Liver (tissue), 9 donors: ENCODE results near the gene SWI5. TPM values are rescaled to one million over a fixed set of nuclear protein-coding genes. Genes with fewer than 3 reads are reported as not detected.

Experiments
- DNase-seq: peaks from one replicate; pipeline ENCODE4 v3.0.0-alpha.2; 2017; ENCODE audit warnings: low spot score
- H3K27ac ChIP-seq, 2 donors: one replicate each; pipeline ENCODE4 v1.7.0; 2013; ENCODE audit warnings: inconsistent platforms in 2 of 2, low read length in 2 of 2, control low read depth in 1 of 2, low read depth in 1 of 2, mild to moderate bottlenecking in 1 of 2
- H3K27me3 ChIP-seq, 4 donors: one replicate each; pipeline versions ENCODE4 v1.6.1 to v1.7.0; 2013; ENCODE audit warnings: low read length in 3 of 4, inconsistent platforms in 1 of 4, mild to moderate bottlenecking in 1 of 4, moderate library complexity in 1 of 4; ENCODE audit not compliant: control insufficient read depth in 4 of 4, insufficient read depth in 4 of 4
- H3K36me3 ChIP-seq, 4 donors: one replicate each; pipeline versions ENCODE4 v1.6.1 to v1.7.0; 2013; ENCODE audit warnings: low read length in 3 of 4, mild to moderate bottlenecking in 3 of 4, low read depth in 1 of 4, moderate library complexity in 1 of 4; ENCODE audit not compliant: control insufficient read depth in 4 of 4, insufficient read depth in 3 of 4
- H3K4me1 ChIP-seq, 4 donors: one replicate each; pipeline versions ENCODE4 v1.6.1 to v1.7.0; 2013; ENCODE audit warnings: low read length in 3 of 4, mild to moderate bottlenecking in 3 of 4, moderate library complexity in 1 of 4; ENCODE audit not compliant: control insufficient read depth in 4 of 4, insufficient read depth in 4 of 4
- H3K4me3 ChIP-seq, 3 donors: one replicate each; pipeline versions ENCODE4 v1.6.1 to v1.7.0; 2013; ENCODE audit warnings: low read length in 3 of 3, control low read depth in 1 of 3, low read depth in 1 of 3, mild to moderate bottlenecking in 1 of 3
- H3K9ac ChIP-seq, 2 donors: one replicate each; pipeline ENCODE4 v1.7.0; 2013; ENCODE audit warnings: low read length in 2 of 2, mild to moderate bottlenecking in 2 of 2, moderate library complexity in 2 of 2, control low read depth in 1 of 2, low read depth in 1 of 2
- H3K9me3 ChIP-seq, 4 donors: one replicate each; pipeline versions ENCODE4 v1.6.1 to v1.7.0; 2013; ENCODE audit warnings: low read length in 3 of 4; ENCODE audit not compliant: control insufficient read depth in 4 of 4
- EGR1 ChIP-seq, 2 donors: IDR thresholded peaks; 2 replicates each; pipeline ENCODE4 v1.6.1; 2016 to 2018; ENCODE audit warnings: antibody characterized with exemption in 2 of 2, low read depth in 2 of 2
- FOXA1 ChIP-seq: IDR thresholded peaks from 2 replicates; pipeline ENCODE4 v1.6.1; 2016; ENCODE audit warnings: antibody characterized with exemption
- FOXA2 ChIP-seq: IDR thresholded peaks from 2 replicates; pipeline ENCODE4 v1.6.1; 2016; ENCODE audit warnings: antibody characterized with exemption
- GABPA ChIP-seq, 2 donors: IDR thresholded peaks in 1 of 2; conservative IDR thresholded peaks in 1 of 2; 2 replicates each; pipeline ENCODE4 v1.6.1; 2016; ENCODE audit warnings: antibody characterized with exemption in 2 of 2, mild to moderate bottlenecking in 1 of 2, moderate library complexity in 1 of 2
- HNF4A ChIP-seq, 2 donors: conservative IDR thresholded peaks; 2 replicates each; pipeline ENCODE4 v1.6.1; 2016; ENCODE audit warnings: antibody characterized with exemption in 2 of 2, mild to moderate bottlenecking in 2 of 2
- HNF4G ChIP-seq: IDR thresholded peaks from 2 replicates; pipeline ENCODE4 v1.6.1; 2016; ENCODE audit warnings: antibody characterized with exemption
- JUND ChIP-seq, 2 donors: IDR thresholded peaks; 2 replicates each; pipeline ENCODE4 v1.6.1; 2016; ENCODE audit warnings: antibody characterized with exemption in 2 of 2
- NR2F2 ChIP-seq: IDR thresholded peaks from 2 replicates; pipeline ENCODE4 v1.6.1; 2016; ENCODE audit warnings: antibody characterized with exemption
- RAD21 ChIP-seq, 2 donors: IDR thresholded peaks; 2 replicates each; pipeline ENCODE4 v1.6.1; 2016; ENCODE audit warnings: antibody characterized with exemption in 2 of 2, mild to moderate bottlenecking in 2 of 2
- RXRA ChIP-seq, 2 donors: IDR thresholded peaks; 2 replicates each; pipeline ENCODE4 v1.6.1; 2017 to 2018; ENCODE audit warnings: antibody characterized with exemption in 2 of 2, mild to moderate bottlenecking in 1 of 2
- SP1 ChIP-seq: IDR thresholded peaks from 2 replicates; pipeline ENCODE4 v1.6.1; 2018; ENCODE audit warnings: antibody characterized with exemption, mild to moderate bottlenecking
- TAF1 ChIP-seq: conservative IDR thresholded peaks from 2 replicates; pipeline ENCODE4 v1.6.1; 2016; ENCODE audit warnings: antibody characterized with exemption, mild to moderate bottlenecking
- YY1 ChIP-seq: IDR thresholded peaks from 2 replicates; pipeline ENCODE4 v1.6.1; 2016; ENCODE audit warnings: antibody characterized with exemption, mild to moderate bottlenecking
- WGBS: extraction: QIAGEN DNeasy Blood & Tissue Kit; methylation state at CpG from one replicate; pipeline ENCODE4 v1.1.7; 2013; 5-methylcytosine and 5-hydroxymethylcytosine counted together
- polyA plus RNA-seq, 2 donors: library from polyadenylated mRNA; stranded (reverse) in 1 of 2; unstranded in 1 of 2; fragments of 200-250 nt in 1 of 2; fragments of >200 nt in 1 of 2; fragmentation: Nextera tagmentation in 1 of 2; extraction: Ambion mirVana in 1 of 2; gene quantifications; one replicate each; pipeline versions ENCODE4 v1.2.1 to v1.2.3, GENCODE V29; 2013 to 2015
- total RNA-seq, 2 donors: library from RNA; depleted of rRNA; stranded (reverse); fragments of >200 nt; gene quantifications; one replicate each; pipeline ENCODE4 v1.2.3, GENCODE V29; 2014
- TF ChIP-seq, protein P1 (sequence below): fragments of 150-350 bp; IDR thresholded peaks from 2 replicates; pipeline ENCODE4 v1.5.1; 2017; ENCODE audit warnings: improper control_type of control experiment, low read depth, low read length; ENCODE audit not compliant: missing input control
- TF ChIP-seq, protein P2 (sequence below): IDR thresholded peaks from 2 replicates; pipeline ENCODE4 v1.6.1; 2016; ENCODE audit warnings: antibody characterized with exemption
- TF ChIP-seq, protein P3 (sequence below): IDR thresholded peaks from 2 replicates; pipeline ENCODE4 v1.6.1; 2016; ENCODE audit warnings: antibody characterized with exemption
- TF ChIP-seq, protein P4 (sequence below): IDR thresholded peaks from 2 replicates; pipeline ENCODE4 v1.6.1; 2016; ENCODE audit warnings: antibody characterized with exemption, mild to moderate bottlenecking
- TF ChIP-seq, protein P5 (sequence below): IDR thresholded peaks from 2 replicates; pipeline ENCODE4 v1.6.1; 2016; ENCODE audit warnings: antibody characterized with exemption
- donor health status: healthy.
- donor health status: healthy.
- donor health status: healthy.
- donor health status: healthy.
- donor health status: healthy.

Gene SWI5
- total and polyA plus RNA-seq, 4 donors, result 10.7 to 34.0 (median 16.2) TPM

DNA sequence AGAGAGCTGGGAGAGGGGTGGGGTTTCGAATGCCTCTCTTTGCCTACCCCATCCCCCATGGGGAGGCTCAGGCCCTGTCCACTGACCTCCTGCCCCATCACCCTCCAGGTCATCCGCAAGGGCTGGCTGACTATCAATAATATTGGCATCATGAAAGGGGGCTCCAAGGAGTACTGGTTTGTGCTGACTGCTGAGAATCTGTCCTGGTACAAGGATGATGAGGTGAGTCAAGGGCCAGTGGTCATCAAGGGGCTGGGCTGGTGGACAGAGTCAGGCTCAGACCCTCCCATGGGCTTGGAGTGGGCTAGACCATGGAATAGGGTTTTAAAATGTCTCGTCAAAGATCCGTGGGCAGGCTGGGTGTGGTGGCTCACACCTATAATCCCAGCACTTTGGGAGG is 34.0 kb upstream of the SWI5 start (continued):
- TF ChIP-seq FOXA1 (no peak), HNF4G (no peak), RXRA (IDR thresholded peaks at IDR 0.05) (no peak)
- TF ChIP-seq, protein P1, sequence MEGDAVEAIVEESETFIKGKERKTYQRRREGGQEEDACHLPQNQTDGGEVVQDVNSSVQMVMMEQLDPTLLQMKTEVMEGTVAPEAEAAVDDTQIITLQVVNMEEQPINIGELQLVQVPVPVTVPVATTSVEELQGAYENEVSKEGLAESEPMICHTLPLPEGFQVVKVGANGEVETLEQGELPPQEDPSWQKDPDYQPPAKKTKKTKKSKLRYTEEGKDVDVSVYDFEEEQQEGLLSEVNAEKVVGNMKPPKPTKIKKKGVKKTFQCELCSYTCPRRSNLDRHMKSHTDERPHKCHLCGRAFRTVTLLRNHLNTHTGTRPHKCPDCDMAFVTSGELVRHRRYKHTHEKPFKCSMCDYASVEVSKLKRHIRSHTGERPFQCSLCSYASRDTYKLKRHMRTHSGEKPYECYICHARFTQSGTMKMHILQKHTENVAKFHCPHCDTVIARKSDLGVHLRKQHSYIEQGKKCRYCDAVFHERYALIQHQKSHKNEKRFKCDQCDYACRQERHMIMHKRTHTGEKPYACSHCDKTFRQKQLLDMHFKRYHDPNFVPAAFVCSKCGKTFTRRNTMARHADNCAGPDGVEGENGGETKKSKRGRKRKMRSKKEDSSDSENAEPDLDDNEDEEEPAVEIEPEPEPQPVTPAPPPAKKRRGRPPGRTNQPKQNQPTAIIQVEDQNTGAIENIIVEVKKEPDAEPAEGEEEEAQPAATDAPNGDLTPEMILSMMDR, result no peak
- TF ChIP-seq, protein P2, sequence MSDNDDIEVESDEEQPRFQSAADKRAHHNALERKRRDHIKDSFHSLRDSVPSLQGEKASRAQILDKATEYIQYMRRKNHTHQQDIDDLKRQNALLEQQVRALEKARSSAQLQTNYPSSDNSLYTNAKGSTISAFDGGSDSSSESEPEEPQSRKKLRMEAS, result no peak

DNA sequence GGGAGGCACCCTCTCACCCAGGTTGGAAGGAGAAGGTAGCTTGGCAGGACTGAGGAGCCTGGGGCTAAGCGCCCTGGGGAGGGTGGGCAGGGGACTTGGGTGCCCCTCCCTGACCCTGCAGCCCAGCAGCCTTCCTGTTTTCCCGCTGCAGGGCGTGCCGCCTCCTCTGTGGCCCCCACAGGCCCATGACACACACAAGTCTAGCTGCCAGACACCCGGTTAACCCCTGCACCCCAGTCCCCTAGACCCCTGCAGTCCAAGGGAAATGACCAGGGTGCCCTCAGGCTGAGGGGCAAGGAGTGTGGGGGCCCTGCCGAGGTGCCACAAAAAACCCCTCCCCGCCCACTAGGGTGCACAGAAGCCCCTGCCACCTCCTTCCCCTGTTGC is 33.3 kb upstream of the SWI5 start:
- H3K27ac ChIP-seq, result no peak overlapping the region
- no peak for DNase-seq

More for the DNA sequence above, 33.3 kb upstream of the SWI5 start:
- TF ChIP-seq, protein P1, result no peak
- TF ChIP-seq, protein P2, result no peak
- no peak for TF ChIP-seq JUND (IDR thresholded peaks at IDR 0.05)
- no peak for TF ChIP-seq GABPA (IDR thresholded peaks at IDR 0.05 in 1 of 2, conservative IDR thresholded peaks at IDR 0.05 in 1 of 2)
- TF ChIP-seq, protein P3, sequence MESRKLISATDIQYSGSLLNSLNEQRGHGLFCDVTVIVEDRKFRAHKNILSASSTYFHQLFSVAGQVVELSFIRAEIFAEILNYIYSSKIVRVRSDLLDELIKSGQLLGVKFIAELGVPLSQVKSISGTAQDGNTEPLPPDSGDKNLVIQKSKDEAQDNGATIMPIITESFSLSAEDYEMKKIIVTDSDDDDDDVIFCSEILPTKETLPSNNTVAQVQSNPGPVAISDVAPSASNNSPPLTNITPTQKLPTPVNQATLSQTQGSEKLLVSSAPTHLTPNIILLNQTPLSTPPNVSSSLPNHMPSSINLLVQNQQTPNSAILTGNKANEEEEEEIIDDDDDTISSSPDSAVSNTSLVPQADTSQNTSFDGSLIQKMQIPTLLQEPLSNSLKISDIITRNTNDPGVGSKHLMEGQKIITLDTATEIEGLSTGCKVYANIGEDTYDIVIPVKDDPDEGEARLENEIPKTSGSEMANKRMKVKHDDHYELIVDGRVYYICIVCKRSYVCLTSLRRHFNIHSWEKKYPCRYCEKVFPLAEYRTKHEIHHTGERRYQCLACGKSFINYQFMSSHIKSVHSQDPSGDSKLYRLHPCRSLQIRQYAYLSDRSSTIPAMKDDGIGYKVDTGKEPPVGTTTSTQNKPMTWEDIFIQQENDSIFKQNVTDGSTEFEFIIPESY, result no peak
- no peak for TF ChIP-seq NR2F2
- no peak for TF ChIP-seq FOXA2
- TF ChIP-seq RAD21 (IDR thresholded peaks at IDR 0.05), result no peak
- TF ChIP-seq HNF4A (conservative IDR thresholded peaks at IDR 0.05), result no peak
- TF ChIP-seq EGR1 (IDR thresholded peaks at IDR 0.05; ENCODE audit: low read depth in 2 of 2), result no peak
- no peak for TF ChIP-seq FOXA1
- TF ChIP-seq RXRA (IDR thresholded peaks at IDR 0.05), result no peak
- TF ChIP-seq, protein P4, sequence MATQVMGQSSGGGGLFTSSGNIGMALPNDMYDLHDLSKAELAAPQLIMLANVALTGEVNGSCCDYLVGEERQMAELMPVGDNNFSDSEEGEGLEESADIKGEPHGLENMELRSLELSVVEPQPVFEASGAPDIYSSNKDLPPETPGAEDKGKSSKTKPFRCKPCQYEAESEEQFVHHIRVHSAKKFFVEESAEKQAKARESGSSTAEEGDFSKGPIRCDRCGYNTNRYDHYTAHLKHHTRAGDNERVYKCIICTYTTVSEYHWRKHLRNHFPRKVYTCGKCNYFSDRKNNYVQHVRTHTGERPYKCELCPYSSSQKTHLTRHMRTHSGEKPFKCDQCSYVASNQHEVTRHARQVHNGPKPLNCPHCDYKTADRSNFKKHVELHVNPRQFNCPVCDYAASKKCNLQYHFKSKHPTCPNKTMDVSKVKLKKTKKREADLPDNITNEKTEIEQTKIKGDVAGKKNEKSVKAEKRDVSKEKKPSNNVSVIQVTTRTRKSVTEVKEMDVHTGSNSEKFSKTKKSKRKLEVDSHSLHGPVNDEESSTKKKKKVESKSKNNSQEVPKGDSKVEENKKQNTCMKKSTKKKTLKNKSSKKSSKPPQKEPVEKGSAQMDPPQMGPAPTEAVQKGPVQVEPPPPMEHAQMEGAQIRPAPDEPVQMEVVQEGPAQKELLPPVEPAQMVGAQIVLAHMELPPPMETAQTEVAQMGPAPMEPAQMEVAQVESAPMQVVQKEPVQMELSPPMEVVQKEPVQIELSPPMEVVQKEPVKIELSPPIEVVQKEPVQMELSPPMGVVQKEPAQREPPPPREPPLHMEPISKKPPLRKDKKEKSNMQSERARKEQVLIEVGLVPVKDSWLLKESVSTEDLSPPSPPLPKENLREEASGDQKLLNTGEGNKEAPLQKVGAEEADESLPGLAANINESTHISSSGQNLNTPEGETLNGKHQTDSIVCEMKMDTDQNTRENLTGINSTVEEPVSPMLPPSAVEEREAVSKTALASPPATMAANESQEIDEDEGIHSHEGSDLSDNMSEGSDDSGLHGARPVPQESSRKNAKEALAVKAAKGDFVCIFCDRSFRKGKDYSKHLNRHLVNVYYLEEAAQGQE, result no peak
- TF ChIP-seq, protein P5, sequence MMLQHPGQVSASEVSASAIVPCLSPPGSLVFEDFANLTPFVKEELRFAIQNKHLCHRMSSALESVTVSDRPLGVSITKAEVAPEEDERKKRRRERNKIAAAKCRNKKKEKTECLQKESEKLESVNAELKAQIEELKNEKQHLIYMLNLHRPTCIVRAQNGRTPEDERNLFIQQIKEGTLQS, result no peak
- TF ChIP-seq TAF1, result no peak
- no peak for TF ChIP-seq YY1
- TF ChIP-seq SP1, result no peak
- TF ChIP-seq HNF4G, result no peak
- Histone ChIP-seq H3K27me3 (no peaks in the 10 kb centered on the region), H3K9ac (no peak overlapping the region), H3K36me3 (no peaks in the 10 kb centered on the region), H3K9me3 (no peaks in the 10 kb centered on the region), H3K4me3 (no peak overlapping the region), H3K4me1 (peaks cover 0 to 5% (median under 1%) of the 10 kb centered on the region in 4 donors)
- 75% methylated on average over 7 of the region's 7 CpGs for WGBS
